IPS-NIHi11 (cell line): ENCODE results near the gene MUSK.
"Not testable (repeated sequence)": the region's sequence is repeated elsewhere in the genome, so short reads cannot be mapped to it uniquely, and the experiment has no call there.

Source experiments
- DNase-seq: peaks from one replicate; pipeline ENCODE4 v3.0.0; 2012; ENCODE audit warnings: mixed read lengths, low spot score

Gene MUSK

DNA sequence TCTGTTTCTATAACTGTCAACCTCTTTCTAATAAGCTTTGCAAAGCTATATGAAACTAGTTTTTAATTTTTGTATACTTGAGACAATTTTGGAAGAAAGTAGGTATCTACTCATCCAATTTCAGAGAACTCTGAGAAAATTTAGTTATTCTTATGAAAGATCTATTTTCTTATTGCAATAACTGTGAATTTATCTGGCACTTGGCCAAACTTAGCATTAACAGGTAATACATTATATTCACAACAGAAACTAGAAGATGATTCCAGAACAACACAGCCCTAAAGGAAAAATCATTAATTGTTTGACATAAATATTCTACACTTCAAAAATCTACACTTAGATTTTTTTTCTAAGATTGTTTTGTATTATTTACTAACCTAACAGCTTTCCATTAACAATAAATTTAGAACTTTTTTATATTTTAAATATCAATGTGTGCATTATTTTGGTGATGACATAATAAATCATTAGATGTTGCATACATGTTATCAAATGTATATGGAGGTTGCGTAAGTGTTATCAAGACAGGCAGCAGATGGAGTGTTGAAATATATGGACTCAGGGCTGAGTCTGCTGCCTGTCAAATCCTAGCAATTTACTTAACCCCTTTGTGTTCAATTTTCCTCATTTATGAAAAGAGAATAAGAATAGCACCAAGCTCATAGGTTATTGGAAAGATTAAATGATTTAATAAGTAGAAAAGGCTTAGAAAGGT lies 141.8 kb downstream of the MUSK start:
- no peak for DNase-seq

DNA sequence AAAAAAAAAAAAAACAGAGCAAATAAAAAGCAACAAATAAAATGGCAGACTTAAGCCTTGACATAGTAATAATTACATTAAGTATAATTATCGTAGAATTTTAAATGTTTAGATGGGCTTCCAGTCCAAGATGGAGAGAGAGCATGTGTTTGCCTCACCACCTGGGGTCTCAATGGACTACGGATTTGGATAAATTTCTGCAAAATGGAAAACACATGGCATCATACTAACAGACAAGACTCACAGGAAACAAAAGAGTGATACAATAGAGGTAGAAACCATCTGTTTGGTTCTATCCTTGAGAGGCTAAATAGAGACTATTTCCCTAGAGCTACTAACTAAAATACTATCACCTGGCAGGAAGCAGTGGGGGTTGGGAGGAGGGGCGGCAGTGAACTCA lies 144.3 kb downstream of the MUSK start:
- no peak for DNase-seq

DNA sequence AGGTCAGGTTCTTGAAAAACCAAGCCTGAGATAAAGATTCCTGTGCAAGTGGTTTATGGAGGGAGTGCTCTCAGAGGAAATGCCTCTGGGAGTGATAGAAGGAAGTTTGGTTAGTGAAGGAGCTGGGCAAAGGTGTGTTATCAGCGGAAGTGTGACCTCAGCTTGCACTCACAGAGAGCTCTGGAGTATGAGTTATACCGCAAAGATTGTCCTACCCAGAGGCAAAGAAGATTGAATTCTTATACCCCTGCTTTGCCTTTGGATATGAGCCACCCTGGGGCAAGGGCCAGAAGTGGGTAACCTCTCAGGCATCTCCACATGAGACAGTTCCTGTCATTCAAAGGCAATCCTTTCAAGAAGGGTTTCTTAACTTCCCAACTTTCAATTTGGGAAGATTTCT lies 145.6 kb downstream of the MUSK start:
- DNase-seq: no peak

DNA sequence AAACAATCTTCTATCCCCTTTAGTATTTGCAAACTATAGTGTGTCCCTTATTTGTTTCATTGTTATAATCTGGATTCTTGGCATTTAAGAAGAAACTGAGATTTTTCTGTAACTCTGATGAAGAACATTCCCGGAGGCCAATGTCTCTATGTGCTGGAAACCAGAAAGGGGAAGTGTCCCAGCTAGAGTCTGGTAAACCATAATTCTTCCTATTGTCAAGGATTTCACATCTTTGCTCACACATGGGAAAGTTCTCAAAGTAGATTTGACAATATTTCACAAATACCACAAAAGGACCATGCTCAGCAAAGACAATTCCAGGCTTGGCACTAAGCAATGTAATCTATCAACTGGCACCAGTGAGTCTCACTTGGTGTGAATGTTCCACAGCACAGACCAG lies 146.8 kb downstream of the MUSK start:
- no peak for DNase-seq

DNA sequence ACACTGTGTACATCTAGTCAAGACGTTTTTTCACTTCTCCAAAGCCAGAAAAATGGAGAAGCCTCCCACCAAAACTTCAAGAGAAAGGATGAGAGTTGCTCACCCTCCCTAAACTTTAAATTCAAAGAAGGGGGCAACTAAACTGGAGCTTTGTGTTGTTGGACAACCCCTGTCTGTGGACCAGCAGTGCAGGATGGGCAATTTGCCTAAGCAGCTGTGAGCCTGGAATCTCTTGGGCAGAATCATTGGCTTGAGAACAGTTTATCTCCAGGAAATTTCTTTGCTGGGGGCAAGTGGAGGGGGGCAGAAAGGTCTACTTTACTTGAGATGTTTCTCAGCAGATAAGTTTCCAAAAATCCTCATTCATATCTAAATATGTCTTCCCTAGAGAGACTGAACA lies 151.8 kb downstream of the MUSK start:
- no peak for DNase-seq

DNA sequence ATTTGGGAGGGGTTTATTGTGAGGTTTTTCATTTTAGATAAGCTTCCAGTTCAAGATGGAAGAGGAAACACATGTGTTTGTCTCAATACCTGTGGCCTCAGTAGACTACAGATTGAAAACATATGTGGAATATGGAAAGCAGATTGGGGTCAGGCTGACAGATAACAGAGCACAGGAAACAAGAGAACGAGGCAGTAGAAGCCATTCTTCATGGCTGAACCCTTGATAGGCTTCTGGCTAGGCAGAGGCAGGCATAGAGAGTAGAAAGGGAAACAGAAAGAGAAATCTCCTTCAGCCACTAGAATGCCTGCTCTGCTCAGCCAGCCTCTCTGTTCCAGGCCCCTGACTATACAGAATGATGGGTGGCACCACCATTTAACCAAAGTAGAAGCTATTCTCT lies 152.5 kb downstream of the MUSK start:
- no peak for DNase-seq

DNA sequence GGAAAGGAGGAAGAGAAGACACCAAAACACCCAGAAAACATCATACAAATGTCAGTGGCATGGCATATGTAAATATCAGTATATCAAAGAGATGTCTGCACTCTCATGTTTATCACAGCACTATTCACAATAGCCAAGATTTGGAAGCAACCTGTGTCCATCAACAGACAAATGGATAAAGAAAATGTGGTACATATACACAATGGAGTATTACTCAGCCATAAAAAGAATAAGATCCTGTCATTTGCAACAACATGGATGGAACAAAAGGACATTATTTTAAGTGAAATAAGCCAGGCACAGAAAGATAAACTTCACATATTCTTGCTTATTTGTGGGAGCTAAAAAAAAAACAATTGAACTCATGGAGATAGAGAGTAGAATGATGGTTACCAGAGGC lies 156.5 kb downstream of the MUSK start:
- DNase-seq: not testable (repeated sequence)

DNA sequence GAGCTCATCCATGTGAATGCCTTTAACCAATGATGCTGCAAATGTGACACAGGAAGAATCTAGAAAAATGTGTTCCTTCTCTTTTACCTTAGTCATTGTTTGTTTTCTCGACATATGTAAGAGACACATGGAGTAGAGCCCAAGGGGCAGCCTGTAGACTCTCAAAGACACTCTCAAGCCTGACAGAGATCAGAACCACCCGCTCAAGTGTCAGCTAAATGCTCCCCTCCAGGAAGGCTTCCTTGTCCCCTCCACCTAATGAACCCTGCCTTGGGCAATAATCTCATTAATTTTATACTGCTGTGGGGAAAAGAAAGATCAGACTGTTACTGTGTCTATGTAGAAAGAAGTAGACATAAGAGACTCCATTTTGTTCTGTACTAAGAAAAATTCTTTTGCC lies 157.4 kb downstream of the MUSK start:
- DNase-seq: no peak

DNA sequence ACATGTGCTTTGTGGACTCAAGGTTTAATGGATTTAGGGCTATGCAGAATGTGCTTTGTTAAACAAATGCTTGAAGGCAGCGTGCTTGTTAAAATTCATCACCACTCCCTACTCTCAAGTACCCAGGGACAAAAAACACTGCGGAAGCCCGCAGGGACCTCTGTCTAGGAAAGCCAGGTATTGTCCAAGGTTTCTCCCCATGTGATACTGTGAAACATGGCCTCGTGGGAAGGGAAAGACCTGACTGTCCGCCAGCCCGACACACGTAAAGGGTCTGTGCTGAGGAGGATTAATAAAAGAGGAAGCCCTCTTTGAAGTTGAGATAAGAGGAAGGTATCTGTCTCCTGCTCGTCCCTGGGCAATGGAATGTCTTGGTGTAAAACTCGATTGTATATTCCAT lies 157.8 kb downstream of the MUSK start:
- not testable (repeated sequence) for DNase-seq

DNA sequence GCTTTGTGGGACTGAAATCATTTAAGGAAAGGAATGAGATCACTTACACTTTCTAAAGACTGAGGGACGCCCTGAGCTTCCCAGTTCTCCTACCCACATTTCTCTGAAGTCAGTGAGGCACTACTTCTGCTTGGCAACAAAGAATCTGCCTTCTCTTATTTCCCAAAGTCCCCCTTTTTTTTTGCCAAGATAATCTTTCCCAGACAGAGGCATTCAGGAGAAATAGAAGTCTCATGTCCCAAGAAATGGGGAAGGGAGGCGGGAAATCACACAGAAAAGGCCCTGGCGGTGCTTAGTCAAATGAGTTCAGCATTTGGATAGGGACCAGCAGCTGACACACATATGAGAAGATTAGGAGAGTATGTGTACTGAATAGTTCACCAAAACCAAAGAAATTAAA lies 159.7 kb downstream of the MUSK start:
- DNase-seq: no peak

DNA sequence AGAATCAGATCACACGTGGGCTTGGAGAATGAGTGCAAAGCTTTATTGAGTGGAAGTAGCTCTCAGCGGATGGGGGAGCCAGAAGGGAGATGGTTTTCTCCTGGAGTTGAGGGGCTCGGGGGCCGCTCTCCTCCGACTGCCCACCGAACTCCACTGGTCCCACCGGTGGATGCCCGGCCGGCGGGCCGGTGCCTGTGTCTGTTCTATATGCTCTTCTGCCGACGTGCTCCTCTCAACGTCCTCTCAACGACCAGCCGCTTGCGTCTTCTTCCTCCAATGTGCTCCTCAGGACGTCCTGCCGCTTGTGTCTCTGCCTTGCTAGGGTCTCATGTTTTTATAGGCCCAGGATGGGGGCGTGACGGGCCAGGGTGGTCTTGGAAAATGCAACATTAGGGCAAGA lies 161.9 kb downstream of the MUSK start:
- DNase-seq: no peak

DNA sequence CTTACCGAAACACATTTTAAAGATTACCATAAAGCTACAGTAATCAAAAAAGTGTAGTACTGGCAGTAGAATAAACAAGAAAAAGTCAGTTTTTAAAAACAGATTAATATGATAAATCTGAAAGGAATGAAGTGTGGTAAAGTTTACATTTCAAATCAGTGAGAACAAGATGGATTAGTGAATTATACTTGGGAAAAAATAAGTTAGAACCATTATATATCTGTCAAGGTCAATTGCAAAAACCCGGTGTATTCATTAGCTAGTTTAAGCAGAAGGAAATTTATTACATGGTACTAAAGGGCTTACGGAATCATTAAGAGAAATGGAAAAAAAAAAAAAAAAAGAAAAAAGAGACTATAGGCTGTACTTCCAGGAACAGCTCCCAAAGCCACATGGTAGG lies 164.3 kb downstream of the MUSK start:
- no peak for DNase-seq

DNA sequence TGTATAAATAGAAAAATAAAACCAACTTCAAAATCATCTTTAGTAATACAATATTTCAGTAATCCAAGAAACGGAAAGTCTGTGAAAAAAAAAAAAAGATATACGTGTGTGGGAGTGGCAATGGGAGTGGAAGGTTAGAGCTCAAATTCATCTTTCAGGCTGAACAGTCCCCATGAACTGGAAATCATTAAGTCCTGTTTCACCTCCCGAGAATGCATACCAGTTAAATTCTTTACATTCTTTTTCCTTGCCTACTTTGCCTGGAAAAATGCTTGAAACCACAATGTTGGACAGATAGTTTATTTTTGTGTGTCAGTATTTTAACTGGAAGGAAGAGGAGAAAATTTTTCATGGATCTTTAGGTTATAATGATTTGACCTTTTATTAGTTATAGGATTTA lies 166.8 kb downstream of the MUSK start:
- peak; percentile 11 for DNase-seq

DNA sequence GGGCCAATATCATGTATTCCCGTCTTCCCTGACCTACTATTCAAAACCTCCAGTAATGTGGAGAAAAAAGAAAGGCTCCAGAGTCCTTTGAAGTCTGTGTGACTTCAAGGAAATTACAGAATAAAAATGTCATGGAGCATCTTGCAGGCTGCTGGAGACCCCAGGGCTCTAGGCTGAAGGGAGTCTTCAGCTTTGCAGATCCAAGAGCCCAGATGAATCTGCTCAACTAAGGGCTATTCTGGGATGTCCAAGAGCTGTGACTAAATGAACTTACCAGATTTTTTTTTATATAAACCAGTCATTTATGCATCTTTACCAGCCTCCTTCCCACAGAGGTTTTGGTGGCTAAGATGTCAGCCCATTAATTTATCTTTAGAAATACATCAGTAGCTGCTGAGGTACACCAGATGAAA lies 167.3 kb downstream of the MUSK start:
- DNase-seq: no peak

DNA sequence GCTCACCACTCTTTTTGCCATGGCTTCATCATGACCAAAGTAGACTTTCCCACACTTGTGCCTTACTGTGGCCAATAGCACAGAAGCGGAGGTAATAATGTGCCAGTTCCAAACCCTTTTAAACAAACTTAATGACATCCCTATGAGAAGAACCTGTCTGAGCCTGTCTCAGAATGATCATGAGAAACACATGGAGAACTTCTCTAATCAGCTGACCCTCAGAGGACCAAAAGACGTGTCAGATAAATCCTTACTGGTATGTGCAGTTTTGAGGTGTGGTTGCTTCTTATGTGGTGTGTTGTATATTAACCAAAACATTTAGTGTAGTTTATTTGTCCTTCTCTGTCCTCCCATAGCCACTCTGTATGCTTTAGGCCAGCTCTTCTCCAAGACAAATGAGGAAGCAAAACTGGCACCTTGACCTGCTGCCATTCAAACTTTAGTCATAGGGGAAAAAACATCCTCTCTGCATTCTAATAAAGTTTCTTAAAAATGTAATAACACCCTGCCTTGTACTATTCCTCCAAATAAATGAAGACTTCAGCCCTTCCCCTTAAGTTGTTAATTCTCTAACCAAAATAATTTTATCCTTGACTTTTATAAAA lies 168.9 kb downstream of the MUSK start:
- DNase-seq: no peak

DNA sequence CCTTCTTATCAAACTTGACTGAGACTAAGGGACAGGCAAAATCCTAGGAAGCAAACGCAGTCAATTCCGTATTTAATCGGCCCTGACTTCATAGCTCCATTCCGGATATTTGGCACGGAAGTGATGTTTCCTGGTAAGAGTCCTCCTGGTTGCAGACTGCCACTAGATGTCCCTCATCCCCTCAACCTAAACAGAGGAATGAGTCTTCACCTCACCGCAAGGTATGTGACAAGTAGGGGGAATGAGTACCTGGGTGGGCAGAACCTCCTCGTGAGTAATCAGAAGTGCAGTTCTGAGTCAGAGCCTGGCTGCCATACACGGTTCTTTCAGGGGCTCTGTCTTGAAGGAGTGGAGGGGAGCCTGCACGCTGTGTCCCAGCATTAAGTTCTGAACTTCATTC lies 173.6 kb downstream of the MUSK start:
- DNase-seq: peak; percentile 19

DNA sequence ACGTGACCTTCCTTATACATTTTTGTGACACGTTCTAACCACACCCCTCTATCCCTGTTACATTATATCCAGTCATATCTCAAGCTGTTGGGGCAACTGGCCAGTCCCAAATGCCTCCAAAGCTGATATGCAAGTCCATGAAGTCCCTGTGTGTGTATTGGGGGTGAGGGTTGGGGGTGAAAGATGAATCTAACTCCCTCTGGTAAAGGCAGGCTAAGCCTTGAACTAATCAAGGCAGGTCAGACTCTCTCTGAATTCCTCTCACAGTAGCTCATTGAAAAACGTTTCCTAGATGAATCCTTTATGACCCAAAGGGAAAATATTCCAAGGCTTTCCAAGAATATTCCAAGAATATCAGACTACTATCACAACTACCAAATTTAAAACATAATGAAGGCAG lies 174.4 kb downstream of the MUSK start:
- DNase-seq: no peak

DNA sequence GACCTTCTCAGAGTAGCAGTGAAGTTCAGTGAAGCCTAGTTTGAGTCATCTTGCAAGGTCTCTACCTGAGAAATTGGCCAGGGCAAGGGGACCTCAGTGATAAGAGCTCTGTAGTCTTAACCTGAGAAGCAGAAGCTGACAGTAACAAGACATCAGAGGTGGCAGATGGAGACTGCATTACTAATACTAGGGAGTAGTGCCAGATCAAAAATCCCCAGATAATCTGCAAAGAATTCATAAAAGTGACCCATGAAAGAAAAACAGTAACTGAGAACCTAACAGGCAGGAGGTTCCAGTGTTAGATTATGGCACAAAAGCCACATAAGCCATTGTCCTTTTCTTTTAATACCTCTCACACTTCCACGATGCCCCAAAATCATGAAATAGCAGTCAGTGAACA lies 175.5 kb downstream of the MUSK start:
- DNase-seq: no peak

DNA sequence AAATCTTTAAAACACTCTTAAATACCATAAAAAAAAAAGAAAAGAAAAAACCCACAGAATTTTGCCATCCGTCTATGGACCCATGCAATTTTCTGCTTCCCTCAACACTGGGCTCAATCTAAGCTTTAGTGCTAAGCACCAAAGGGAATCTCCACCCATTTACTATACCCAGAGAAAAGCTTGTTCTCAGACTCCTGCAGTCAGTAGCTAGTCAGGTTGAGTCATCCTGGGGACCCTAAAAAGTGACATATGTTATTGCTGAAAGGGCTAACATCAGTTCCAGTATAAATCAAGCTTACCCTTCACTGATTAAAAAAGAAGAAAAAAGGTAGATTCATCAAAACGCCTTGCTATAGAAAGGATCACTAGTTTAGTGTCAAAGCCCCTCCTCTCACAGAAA lies 177.6 kb downstream of the MUSK start:
- no peak for DNase-seq

DNA sequence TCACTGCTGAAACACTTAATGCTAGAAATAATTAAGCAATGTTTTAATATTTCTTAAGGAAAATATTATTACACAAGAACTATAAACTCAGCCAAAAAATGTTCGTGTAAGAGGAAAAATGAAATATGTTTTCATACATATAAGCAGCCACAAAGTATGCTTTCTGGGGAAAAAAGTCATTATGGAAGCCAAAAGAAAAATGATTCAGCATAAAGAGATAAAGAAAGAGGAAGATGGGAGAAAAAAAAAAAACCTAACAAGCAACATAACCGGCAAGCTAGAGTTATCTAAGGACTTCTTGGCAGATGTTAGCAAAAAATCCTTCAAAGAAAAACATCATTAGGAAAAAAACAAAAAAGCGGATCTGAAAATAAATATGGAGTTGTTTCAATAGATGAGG lies 179.1 kb downstream of the MUSK start:
- DNase-seq: no peak

DNA sequence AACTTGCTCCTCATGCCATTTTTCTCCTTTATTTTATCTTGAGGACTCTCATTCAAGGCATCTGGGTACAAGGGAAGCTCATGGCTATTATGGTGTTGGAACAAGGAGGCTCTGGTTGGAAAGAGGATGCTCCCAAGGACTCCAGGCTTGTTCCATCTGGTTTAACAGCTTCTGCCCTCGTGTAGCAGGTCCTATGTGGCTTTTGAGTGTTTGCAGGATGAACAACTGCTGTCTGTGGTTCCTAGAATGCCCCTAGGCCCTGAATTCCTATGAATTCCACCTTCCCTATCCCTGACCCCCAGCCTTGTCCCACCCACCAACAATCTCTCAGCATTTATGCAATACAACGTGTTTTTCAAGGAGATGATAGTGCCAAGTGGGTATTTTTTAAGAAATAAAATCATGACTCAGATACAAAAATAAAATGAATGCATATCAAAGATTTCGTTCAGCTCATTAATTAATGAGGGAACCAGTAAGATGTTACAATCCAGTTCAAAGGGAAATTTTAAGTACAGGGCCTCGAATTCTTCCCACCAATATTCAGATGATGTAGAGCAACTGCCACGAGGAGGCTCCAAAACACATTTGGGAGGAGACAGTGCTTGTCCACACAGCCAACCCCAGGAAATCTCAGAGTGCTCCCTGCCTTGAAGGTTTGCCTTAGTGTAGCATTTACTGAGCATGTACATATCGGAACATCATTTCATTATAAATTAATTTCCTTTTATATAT lies 182.0 kb downstream of the MUSK start:
- no peak for DNase-seq
